Progenitor cell of endocrine pancreas (in vitro differentiated cells): ENCODE data around the gene KPNA4. TPM values are rescaled to one million over a fixed set of nuclear protein-coding genes. Genes with fewer than 3 reads are reported as not detected.
"Not testable (repeated sequence)": the region's sequence is repeated elsewhere in the genome, so short reads cannot be mapped to it uniquely, and the experiment has no call there.

Experiments used
- DNase-seq: peaks from one replicate; pipeline ENCODE4 v3.0.0; 2021; ENCODE audit warnings: low spot score; ENCODE audit not compliant: unreplicated experiment
- H3K27ac Mint-ChIP-seq: 2 replicates; pipeline ENCODE4 v1.8.0; 2021; ENCODE audit warnings: mild to moderate bottlenecking, moderate library complexity, mixed read lengths
- H3K27me3 Mint-ChIP-seq: 2 replicates; pipeline ENCODE4 v1.8.0; 2021; ENCODE audit warnings: mixed read lengths
- H3K36me3 Mint-ChIP-seq: 2 replicates; pipeline ENCODE4 v1.8.0; 2022; ENCODE audit warnings: mixed read lengths; ENCODE audit not compliant: insufficient read depth
- H3K4me1 Mint-ChIP-seq: 2 replicates; pipeline ENCODE4 v1.8.0; 2021; ENCODE audit warnings: low read depth, mixed read lengths
- H3K4me3 Mint-ChIP-seq: 2 replicates; pipeline ENCODE4 v1.8.0; 2021; ENCODE audit warnings: low read depth, mild to moderate bottlenecking, moderate library complexity, mixed read lengths
- H3K9me3 Mint-ChIP-seq: 2 replicates; pipeline ENCODE4 v1.8.0; 2021; ENCODE audit warnings: low read depth, mixed read lengths
- total RNA-seq: library from RNA; stranded (reverse); gene quantifications from 2 replicates; pipeline ENCODE4 v1.2.1, GENCODE V29; 2021
- TF ChIP-seq, protein P1 (sequence below): fragments of 200-600 bp; sonication (generic); IDR thresholded peaks from one replicate; pipeline ENCODE4 v1.5.0; 2021; ENCODE audit warnings: antibody characterized with exemption, mild to moderate bottlenecking; ENCODE audit not compliant: unreplicated experiment

Gene KPNA4
- total RNA-seq, 1 donor from 2014 or later, result 59.1 TPM

DNA sequence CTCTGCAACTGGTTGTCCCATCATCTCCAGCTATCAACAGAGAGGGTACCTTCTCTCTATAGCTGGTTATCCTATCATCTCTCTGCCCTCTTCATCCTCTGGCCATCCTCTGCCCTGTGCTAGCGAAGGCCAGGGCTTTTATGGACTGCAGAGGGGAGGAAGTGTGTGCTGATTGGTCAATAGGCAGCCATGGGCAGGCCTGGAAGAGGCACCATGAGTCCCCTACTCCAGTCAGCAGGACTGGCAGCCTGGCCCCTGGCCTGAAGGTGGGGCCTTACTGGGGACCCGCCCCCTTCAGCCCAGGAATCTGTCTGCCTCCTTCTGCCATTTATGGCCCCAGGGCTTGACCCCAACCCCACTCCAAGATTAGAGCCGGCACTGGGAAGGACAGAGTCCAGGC is 105.3 kb downstream of the KPNA4 start:
- Mint-ChIP-seq H3K27me3 (peaks cover 11% of the 10 kb centered on the region), H3K27ac (no peak overlapping the region), H3K9me3 (peaks cover 3% of the 10 kb centered on the region), H3K36me3 (no peaks in the 10 kb centered on the region), H3K4me3 (no peak overlapping the region), H3K4me1 (no peaks in the 10 kb centered on the region)
- TF ChIP-seq, protein P1, sequence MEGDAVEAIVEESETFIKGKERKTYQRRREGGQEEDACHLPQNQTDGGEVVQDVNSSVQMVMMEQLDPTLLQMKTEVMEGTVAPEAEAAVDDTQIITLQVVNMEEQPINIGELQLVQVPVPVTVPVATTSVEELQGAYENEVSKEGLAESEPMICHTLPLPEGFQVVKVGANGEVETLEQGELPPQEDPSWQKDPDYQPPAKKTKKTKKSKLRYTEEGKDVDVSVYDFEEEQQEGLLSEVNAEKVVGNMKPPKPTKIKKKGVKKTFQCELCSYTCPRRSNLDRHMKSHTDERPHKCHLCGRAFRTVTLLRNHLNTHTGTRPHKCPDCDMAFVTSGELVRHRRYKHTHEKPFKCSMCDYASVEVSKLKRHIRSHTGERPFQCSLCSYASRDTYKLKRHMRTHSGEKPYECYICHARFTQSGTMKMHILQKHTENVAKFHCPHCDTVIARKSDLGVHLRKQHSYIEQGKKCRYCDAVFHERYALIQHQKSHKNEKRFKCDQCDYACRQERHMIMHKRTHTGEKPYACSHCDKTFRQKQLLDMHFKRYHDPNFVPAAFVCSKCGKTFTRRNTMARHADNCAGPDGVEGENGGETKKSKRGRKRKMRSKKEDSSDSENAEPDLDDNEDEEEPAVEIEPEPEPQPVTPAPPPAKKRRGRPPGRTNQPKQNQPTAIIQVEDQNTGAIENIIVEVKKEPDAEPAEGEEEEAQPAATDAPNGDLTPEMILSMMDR, result no peak
- DNase-seq, result no peak

DNA sequence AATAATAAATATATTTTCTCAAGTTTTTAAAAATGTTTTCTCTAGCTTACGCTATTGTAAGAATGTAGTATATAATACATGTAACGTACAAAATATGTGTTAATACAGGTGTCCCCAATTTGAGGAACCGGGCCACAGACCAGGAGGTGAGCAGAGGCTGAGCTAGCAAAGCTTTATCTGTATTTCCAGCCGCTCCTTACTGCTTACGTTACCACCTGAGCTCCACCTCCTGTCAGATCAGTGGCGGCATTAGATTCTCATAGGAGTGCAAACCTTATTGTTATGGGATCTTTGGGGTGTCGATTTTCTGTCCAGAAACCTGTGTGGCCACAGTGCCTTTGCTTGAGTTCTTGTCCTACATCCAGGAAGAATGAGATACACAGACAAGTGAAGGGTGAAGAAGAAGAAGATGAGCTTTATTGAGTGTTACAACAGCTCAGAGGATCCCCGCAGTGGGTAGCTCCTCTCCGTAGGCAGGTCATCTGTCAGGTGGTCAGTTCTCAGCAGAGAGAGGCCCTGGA is 105.9 kb downstream of the KPNA4 start:
- DNase-seq, result no peak
- Mint-ChIP-seq H3K9me3 (peaks cover 3% of the 10 kb centered on the region), H3K27me3 (peaks cover 11% of the 10 kb centered on the region), H3K4me1 (no peaks in the 10 kb centered on the region), H3K4me3 (no peak overlapping the region), H3K27ac (no peak overlapping the region), H3K36me3 (no peaks in the 10 kb centered on the region)
- TF ChIP-seq, protein P1, result no peak

DNA sequence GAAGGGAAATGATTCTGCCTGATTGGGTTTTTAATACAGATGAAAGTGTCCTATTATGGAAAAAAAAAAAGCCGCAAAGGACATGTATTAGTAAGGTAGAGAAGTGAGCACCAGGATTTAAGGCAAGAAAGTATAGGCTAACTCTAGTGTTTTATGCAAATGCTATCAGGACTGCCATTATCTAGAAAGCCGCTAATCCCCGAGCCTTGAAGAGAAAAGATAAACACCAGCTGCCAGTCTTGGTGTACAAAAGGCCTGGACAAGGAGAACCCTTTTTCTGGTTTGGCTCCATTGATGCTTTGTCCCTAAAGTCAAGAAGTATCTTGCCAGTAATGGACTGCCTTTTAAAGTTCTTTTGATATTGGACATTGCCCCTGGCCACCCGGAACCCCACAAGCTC is 107.2 kb downstream of the KPNA4 start:
- H3K27ac Mint-ChIP-seq, result no peak overlapping the region
- peaks cover 3% of the 10 kb centered on the region for H3K9me3 Mint-ChIP-seq
- no peak for DNase-seq
- H3K27me3 Mint-ChIP-seq, result peaks cover 15% of the 10 kb centered on the region
- H3K36me3 Mint-ChIP-seq, result no peaks in the 10 kb centered on the region
- no peaks in the 10 kb centered on the region for H3K4me1 Mint-ChIP-seq
- H3K4me3 Mint-ChIP-seq, result no peak overlapping the region
- TF ChIP-seq, protein P1, result no peak

DNA sequence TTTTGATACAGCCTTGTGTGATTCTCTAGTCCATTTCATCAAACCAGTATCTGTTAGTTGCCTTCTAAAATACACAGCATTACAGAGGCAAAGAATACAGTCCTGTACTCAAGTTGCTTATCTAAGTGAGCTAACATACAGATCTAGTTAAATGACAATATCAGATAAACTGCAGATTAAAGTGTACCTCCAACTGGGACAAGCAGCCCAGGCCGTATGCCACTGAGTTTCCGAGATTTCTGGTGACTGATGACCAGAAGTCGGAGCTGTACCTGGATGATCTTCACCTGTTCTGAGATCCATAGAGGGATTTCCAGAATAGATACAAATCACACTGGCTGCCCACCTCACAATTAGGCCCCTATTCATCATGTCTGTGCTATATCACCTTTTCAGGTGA is 109.5 kb downstream of the KPNA4 start:
- H3K4me3 Mint-ChIP-seq, result no peak overlapping the region
- H3K27me3 Mint-ChIP-seq, result peaks cover 15% of the 10 kb centered on the region

DNA sequence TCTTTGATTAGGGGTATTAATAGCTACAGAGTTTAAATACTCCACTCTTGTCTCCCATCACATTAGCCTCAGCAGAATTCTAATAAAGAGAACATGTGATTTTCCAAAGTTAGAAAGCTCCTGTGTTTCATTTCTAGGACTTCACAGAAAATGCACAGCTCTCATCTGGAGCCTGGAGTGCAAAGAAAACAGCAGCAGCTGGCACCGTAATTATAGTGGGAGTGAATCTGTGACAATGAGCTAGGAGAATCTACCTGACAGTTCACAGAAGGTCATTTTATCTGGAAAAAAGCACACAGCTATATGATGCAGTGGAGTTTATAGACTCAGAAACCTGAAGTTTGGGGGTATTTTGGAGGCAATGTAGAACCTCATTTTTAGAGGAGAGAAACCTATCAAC is 110.4 kb downstream of the KPNA4 start:
- TF ChIP-seq, protein P1, result no peak
- peaks cover 3% of the 10 kb centered on the region for H3K9me3 Mint-ChIP-seq
- no peak for DNase-seq
- no peak overlapping the region for H3K4me3 Mint-ChIP-seq
- H3K27me3 Mint-ChIP-seq, result peaks cover 20% of the 10 kb centered on the region
- no peaks in the 10 kb centered on the region for H3K4me1 Mint-ChIP-seq
- no peaks in the 10 kb centered on the region for H3K36me3 Mint-ChIP-seq
- H3K27ac Mint-ChIP-seq, result no peak overlapping the region

More for the DNA sequence above, 109.5 kb downstream of the KPNA4 start:
- Mint-ChIP-seq H3K27ac (no peak overlapping the region), H3K4me1 (no peaks in the 10 kb centered on the region), H3K9me3 (peaks cover 3% of the 10 kb centered on the region), H3K36me3 (no peaks in the 10 kb centered on the region)
- TF ChIP-seq, protein P1, result no peak
- no peak for DNase-seq

DNA sequence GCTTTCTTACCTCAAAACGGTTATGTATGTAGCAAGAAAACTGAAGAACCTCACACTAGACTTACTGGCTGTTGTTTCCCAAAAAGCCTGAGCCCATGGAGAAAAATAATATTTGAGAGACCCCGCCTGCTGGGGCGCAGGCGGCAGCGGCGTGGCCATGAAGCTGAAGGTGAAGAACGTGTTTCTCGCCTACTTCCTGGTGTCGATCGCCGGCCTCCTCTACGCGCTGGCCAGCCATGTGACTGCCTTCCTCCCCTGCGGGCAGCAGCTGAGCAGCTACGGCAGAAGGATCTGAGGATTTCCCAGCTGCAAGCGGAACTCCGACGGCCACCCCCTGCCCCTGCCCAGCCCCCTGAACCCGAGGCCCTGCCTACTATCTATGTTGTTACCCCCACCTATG is 113.1 kb downstream of the KPNA4 start:
- H3K4me3 Mint-ChIP-seq, H3K36me3 Mint-ChIP-seq, H3K9me3 Mint-ChIP-seq, DNase-seq, H3K27ac Mint-ChIP-seq: not testable (repeated sequence)
- peaks cover 10% of the 10 kb centered on the region for H3K4me1 Mint-ChIP-seq
- peaks cover 17% of the 10 kb centered on the region for H3K27me3 Mint-ChIP-seq
